Activated CD4-positive, alpha-beta T cell treated with anti-CD3 and anti-CD28 coated beads, Interleukin-2, amount 10 ng/mL, durations not matched to agents 24 days and 14 days (primary cell): ENCODE results near the gene AAMDC. TPM values are rescaled to one million over a fixed set of nuclear protein-coding genes. Genes with fewer than 3 reads are reported as not detected.
A peak's percentile ranks its signal among the peaks of the same experiment; 100 is the strongest.

Experiments
- DNase-seq: peaks from one replicate; pipeline ENCODE4 v3.0.0; 2022
- H3K27ac Mint-ChIP-seq: one replicate; pipeline ENCODE4 v1.8.0; 2022; ENCODE audit warnings: mild to moderate bottlenecking, mixed read lengths
- H3K27me3 Mint-ChIP-seq: one replicate; pipeline ENCODE4 v1.8.0; 2022; ENCODE audit warnings: mixed read lengths
- H3K36me3 Mint-ChIP-seq: one replicate; pipeline ENCODE4 v1.8.0; 2022; ENCODE audit warnings: low read depth, mild to moderate bottlenecking, mixed read lengths
- H3K4me1 Mint-ChIP-seq: one replicate; pipeline ENCODE4 v1.8.0; 2021; ENCODE audit warnings: mixed read lengths
- H3K4me3 Mint-ChIP-seq: one replicate; pipeline ENCODE4 v1.8.0; 2022; ENCODE audit warnings: mild to moderate bottlenecking, moderate library complexity, mixed read lengths
- H3K9me3 Mint-ChIP-seq: one replicate; pipeline ENCODE4 v1.8.0; 2021; ENCODE audit warnings: mixed read lengths
- intact Hi-C: fragments of 100-400 bp; cut with micrococcal nuclease; formaldehyde crosslinking; loops from one replicate; pipeline ENCODE4 v1.15.1; 2023
- total RNA-seq: library from RNA; stranded (reverse); gene quantifications from 2 replicates; pipeline ENCODE4 v1.2.3, GENCODE V29; 2022

Gene AAMDC
- 1.3 and 1.4 TPM in 2 replicates for total RNA-seq

DNA sequence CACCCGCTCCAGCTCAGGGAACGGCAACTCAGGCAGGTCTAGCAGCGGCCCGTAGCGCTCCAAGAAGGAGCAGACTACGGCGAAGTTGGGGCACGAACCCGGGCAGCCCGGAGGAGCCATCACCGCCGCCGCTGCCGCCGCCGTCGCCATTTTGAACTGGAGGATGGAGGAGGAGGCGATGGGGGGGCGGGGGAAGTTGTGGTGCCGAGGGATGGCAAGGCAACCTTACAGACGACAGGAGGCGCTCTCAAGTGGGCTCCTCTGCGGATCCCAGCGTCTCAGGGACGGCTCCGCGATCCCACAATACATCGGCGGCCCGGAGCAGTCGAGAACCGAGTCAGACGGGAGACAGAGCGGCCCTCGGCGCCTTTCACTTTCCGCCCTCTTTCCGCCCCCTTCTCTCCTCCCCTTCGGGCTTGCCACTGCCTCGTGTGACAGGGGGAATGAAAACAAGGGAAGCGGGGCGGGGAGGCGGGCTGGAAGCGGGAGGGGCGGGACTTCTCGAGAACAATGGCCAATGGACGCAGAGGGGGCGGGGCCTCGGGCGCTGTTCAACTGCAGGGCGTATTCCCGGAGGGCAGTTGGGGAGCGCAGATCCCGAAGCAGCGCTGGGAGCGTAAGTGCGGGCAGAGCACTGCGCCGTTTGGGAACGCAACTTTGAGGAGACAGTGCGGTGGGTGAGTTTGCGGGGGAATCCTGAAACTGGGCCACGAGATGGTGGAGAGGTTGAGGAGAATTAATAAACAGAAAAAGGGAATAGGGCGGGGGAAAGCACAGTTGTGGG is at the start of gene AAMDC, which contains the start of gene RSF1:
Gene AAMDC, plus strand, starts transcription at position 580 of the 784 bp plus-strand sequence. CDS start 21,353 bp downstream, outside the sequence.
Gene RSF1, minus strand, starts transcription at position 158 of the 784 bp plus-strand sequence. Its CDS starts 8 bp downstream, at position 150.
- Mint-ChIP-seq H3K4me1 (peaks cover 29% of the 10 kb centered on the region), H3K27ac (peak within 1 kb of the TSS; percentile 92)

GRCh38 chr11:77775936-77776335 is 45.0 kb upstream of the AAMDC start:
- DNase-seq: no peak
- H3K9me3 Mint-ChIP-seq: no peaks in the 10 kb centered on the region
- no peaks in the 10 kb centered on the region for H3K27me3 Mint-ChIP-seq
- no peak overlapping the region for H3K4me3 Mint-ChIP-seq
- intact Hi-C loops: loop anchor here (1.0 kb wide), 1 partner anchor 224 kb away; no protein-coding TSS in a partner anchor
- H3K4me1 Mint-ChIP-seq: peaks cover 15% of the 10 kb centered on the region
- H3K27ac Mint-ChIP-seq: no peak overlapping the region
- no peaks in the 10 kb centered on the region for H3K36me3 Mint-ChIP-seq

More for the DNA sequence above, at the start of gene AAMDC, which contains the start of gene RSF1:
- no peaks in the 10 kb centered on the region for H3K9me3 Mint-ChIP-seq
- intact Hi-C loops: loop anchor here (1.0 to 2.0 kb wide), 5 partner anchors 174 to 754 kb away; partner anchors contain the start of genes ALG8, CLNS1A, INTS4 and KCTD21
- peaks cover 4% of the 10 kb centered on the region for H3K36me3 Mint-ChIP-seq
- H3K4me3 Mint-ChIP-seq: peak within 1 kb of the TSS; percentile 98
- H3K27me3 Mint-ChIP-seq: no peaks in the 10 kb centered on the region
- DNase-seq: peak; percentile 98

DNA sequence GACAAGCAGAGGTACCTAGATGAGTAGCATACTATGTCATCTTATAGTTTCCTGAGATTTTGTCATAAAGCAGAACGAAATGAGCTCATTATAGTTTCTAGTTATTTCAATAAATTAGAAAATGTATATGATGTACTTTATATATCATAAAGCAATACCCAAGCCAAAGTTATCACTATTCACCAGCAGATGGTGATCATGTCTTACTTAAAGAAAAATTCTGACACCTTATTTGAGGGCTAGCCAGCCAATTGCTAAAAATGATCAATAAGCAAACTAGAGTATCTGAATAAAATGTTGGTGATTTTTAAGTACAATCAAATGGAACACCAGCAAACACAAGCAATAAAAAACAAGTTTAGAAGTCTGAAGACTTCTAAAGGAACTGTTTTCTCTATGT is 44.5 kb upstream of the AAMDC start:
- no peak overlapping the region for H3K27ac Mint-ChIP-seq
- no peaks in the 10 kb centered on the region for H3K27me3 Mint-ChIP-seq
- H3K4me3 Mint-ChIP-seq: no peak overlapping the region
- H3K9me3 Mint-ChIP-seq: no peaks in the 10 kb centered on the region
- intact Hi-C loops: loop anchor here (1.0 kb wide), 1 partner anchor 224 kb away; no protein-coding TSS in a partner anchor
- DNase-seq: no peak
- H3K36me3 Mint-ChIP-seq: no peaks in the 10 kb centered on the region
- peaks cover 10% of the 10 kb centered on the region for H3K4me1 Mint-ChIP-seq

DNA sequence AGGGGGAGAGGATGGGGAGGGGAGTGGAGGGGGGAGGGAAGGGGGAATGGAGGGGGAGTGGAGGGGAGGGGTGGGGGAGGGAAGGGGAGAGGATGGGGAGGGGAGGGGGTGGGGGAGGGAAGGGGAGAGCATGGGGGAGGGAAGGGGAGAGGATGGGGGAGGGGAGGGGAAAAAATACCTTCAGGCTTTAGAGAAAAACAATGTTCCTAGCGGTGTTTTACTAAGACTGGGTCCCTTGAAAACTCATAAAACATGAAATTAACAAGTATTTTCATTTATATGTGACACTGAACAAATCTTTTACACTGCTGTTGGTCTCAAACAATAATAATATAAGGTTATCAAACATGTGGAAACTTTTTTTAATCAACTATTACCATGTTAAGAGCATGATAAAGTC is 42.8 kb upstream of the AAMDC start:
- no peaks in the 10 kb centered on the region for H3K27me3 Mint-ChIP-seq
- H3K36me3 Mint-ChIP-seq: no peaks in the 10 kb centered on the region
- H3K4me3 Mint-ChIP-seq: no peak overlapping the region
- H3K9me3 Mint-ChIP-seq: no peaks in the 10 kb centered on the region
- no peak overlapping the region for H3K27ac Mint-ChIP-seq
- intact Hi-C loops: no loop called here
- peaks cover 8% of the 10 kb centered on the region for H3K4me1 Mint-ChIP-seq
- DNase-seq: no peak

GRCh38 chr11:77778549-77778948 is 42.4 kb upstream of the AAMDC start:
- no peaks in the 10 kb centered on the region for H3K27me3 Mint-ChIP-seq
- no peaks in the 10 kb centered on the region for H3K36me3 Mint-ChIP-seq

GRCh38 chr11:77779935-77780334 is 41.0 kb upstream of the AAMDC start:
- peak; percentile 41 for DNase-seq
- intact Hi-C loops: no loop called here
- Mint-ChIP-seq H3K27ac (no peak overlapping the region), H3K4me3 (no peak overlapping the region), H3K9me3 (no peaks in the 10 kb centered on the region), H3K36me3 (peaks cover 1% of the 10 kb centered on the region), H3K4me1 (peaks cover 8% of the 10 kb centered on the region), H3K27me3 (no peaks in the 10 kb centered on the region)

More at GRCh38 chr11:77778549-77778948, 42.4 kb upstream of the AAMDC start:
- peaks cover 8% of the 10 kb centered on the region for H3K4me1 Mint-ChIP-seq
- no peak overlapping the region for H3K27ac Mint-ChIP-seq
- no peaks in the 10 kb centered on the region for H3K9me3 Mint-ChIP-seq
- intact Hi-C loops: no loop called here
- H3K4me3 Mint-ChIP-seq: no peak overlapping the region
- DNase-seq: no peak

DNA sequence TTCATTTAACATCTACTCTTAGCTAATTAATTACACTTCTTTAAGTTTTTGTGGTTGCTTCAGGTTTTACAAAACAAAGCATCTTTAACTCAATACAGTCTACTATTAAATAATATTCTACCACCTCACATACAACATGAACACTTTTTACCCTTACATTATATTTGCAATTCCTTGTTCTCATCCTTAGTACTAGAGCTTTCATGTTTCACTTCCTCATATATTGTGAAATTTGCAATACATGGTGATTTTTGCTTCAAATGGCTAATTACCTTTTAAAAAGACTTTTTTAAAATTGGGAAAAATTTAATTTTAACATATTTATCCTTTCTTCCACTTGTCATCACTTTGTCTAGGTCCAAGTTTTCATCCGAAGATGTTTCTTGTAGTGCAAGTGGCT is 37.9 kb upstream of the AAMDC start:
- Mint-ChIP-seq H3K27ac (no peak overlapping the region), H3K9me3 (no peaks in the 10 kb centered on the region), H3K4me3 (no peak overlapping the region), H3K27me3 (no peaks in the 10 kb centered on the region), H3K36me3 (peaks cover 5% of the 10 kb centered on the region), H3K4me1 (peaks cover 5% of the 10 kb centered on the region)
- intact Hi-C loops: no loop called here
- no peak for DNase-seq

DNA sequence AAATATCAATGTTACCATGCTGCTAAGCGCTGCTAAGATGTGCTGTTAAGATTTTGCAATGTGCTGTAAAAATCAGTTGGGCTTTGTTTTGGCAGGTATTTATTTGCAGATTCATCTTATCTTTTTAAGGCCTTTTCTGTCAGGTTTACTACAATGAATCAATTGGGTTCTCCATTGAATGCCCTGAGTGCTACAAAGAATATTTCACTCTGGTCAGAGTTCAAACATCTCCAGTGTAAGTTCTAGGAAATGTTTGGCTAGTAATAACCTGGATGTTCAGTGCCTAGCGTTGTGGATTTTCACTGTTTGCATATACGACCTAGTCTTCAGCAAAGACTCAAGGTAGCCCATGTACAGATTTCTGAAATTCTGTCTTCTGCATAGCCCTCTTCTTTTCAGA is 36.4 kb upstream of the AAMDC start:
- DNase-seq: no peak
- intact Hi-C loops: no loop called here
- Mint-ChIP-seq H3K9me3 (no peaks in the 10 kb centered on the region), H3K36me3 (peaks cover 10% of the 10 kb centered on the region), H3K27ac (no peak overlapping the region), H3K27me3 (no peaks in the 10 kb centered on the region), H3K4me1 (peaks cover 8% of the 10 kb centered on the region), H3K4me3 (no peak overlapping the region)

DNA sequence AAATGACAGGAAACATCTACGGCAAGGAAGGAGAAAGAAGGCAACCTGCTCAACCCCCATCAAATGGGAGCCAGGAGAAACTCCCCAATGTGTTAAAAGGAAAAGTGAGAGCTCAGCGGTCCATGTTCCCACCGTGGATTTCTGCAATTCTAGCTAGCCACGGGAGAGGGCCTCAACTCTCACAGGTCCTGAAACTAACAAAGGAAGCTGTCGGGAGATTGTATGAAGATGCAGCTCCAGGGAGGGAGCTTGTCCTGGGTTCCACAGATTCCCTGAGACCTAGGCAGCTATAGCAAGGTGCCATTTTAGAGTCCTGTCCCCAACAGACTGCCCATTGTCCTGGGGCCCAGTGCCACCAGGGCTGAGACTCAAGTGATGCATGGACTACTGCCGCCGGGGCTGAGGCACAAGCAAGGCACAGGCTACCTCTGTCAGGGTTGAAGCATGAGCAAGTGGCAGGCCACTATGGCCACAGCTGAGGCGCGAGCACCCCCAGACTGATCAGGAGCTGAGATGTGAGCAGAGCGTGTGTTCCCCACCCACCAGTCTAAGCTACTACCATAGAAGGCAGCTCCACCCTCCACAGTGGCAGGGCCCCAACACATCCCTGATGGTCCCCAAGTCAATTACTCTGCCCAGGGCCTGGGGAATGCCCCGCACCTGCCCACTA is 31.7 kb upstream of the AAMDC start:
- Mint-ChIP-seq H3K27ac (no peak overlapping the region), H3K4me3 (no peak overlapping the region), H3K9me3 (peaks cover 7% of the 10 kb centered on the region), H3K27me3 (no peaks in the 10 kb centered on the region), H3K36me3 (peaks cover 41% of the 10 kb centered on the region), H3K4me1 (peaks cover 11% of the 10 kb centered on the region)
- intact Hi-C loops: no loop called here
- no peak for DNase-seq

DNA sequence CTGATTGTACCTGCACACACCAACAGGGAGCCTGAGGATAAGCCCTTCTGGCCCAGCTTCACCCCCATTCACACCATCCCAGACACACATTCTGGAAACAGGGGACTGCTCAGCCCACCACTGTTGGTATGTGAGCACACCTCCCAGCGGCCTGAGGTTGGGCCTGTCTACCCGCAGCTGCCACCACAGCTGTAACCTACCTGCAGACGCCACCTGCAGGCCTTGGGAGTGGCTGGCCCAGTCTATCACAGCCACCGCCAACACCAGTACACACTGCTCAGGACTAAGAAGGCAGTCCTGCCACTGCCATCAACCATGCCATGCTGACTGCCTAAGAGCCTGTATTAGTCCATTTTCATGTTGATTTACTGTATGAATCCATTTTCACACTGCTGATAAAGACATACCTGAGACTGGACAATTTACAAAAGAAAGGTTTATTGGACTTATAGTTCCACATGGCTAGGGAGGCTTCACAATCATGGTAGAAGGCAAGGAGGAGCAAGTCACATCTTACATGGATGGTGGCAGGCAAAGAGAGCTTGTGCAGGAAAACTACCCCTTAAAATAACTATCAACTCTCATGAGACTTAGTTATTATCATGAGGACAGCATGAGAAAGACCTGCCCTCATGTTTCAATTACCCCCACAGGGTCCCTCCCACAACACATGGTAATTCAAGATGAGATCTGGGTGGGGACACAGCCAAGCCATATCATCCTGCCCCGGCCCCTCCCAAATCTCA is 31.0 kb upstream of the AAMDC start:
- H3K27me3 Mint-ChIP-seq: no peaks in the 10 kb centered on the region
- intact Hi-C loops: no loop called here
- H3K4me3 Mint-ChIP-seq: no peak overlapping the region
- no peak for DNase-seq
- H3K27ac Mint-ChIP-seq: no peak overlapping the region
- peaks cover 7% of the 10 kb centered on the region for H3K9me3 Mint-ChIP-seq
- peaks cover 42% of the 10 kb centered on the region for H3K36me3 Mint-ChIP-seq
- H3K4me1 Mint-ChIP-seq: peaks cover 16% of the 10 kb centered on the region

- Mint-ChIP-seq H3K4me3 (no peak overlapping the region), H3K4me1 (peaks cover 22% of the 10 kb centered on the region), H3K36me3 (peaks cover 43% of the 10 kb centered on the region), H3K9me3 (peaks cover 7% of the 10 kb centered on the region), H3K27me3 (no peaks in the 10 kb centered on the region), H3K27ac (no peak overlapping the region)
- intact Hi-C loops: no loop called here
- DNase-seq: no peak
Observed at GRCh38 chr11:77791301-77791700, 29.6 kb upstream of the AAMDC start.

DNA sequence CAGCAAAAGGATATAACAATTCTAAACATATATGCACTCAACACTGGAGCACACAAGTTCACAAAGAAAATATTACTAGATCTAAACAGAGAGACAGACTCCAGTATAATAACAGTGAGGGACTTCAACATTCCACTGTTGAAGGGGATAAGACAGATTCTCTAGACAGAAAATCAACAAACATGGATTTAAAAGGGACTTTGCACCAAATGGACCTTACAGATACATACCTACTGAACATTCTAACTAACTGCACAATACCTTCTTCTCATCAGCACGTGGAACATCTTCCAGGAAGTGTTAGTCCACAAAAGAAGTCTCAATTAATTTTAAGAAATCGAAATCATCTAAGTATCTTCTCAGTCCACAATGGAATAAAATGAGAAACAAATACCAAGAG is 27.0 kb upstream of the AAMDC start:
- Mint-ChIP-seq H3K4me3 (no peak overlapping the region), H3K4me1 (peaks cover 25% of the 10 kb centered on the region), H3K9me3 (peaks cover 15% of the 10 kb centered on the region), H3K27ac (no peak overlapping the region), H3K36me3 (peaks cover 50% of the 10 kb centered on the region), H3K27me3 (no peaks in the 10 kb centered on the region)
- DNase-seq: no peak
- intact Hi-C loops: no loop called here

GRCh38 chr11:77799338-77799737 is 21.6 kb upstream of the AAMDC start:
- H3K4me3 Mint-ChIP-seq: no peak overlapping the region
- DNase-seq: no peak
- H3K4me1 Mint-ChIP-seq: peaks cover 33% of the 10 kb centered on the region
- no peaks in the 10 kb centered on the region for H3K27me3 Mint-ChIP-seq
- H3K27ac Mint-ChIP-seq: no peak overlapping the region
- intact Hi-C loops: no loop called here
- H3K36me3 Mint-ChIP-seq: peaks cover 25% of the 10 kb centered on the region
- peaks cover 8% of the 10 kb centered on the region for H3K9me3 Mint-ChIP-seq
